ENCODE results near the gene MTCL1. TPM values are rescaled to one million over a fixed set of nuclear protein-coding genes. Genes with fewer than 3 reads are reported as not detected.

MTCL1 gene
- total and polyA plus RNA-seq, 10 of the 15 experiments (the other 5 are each of a cell fraction or from before 2014, with no cell fraction given), result 0.03 to 0.36 (median 0.13) TPM; not detected in 4

GRCh38 chr18:8801263-8801901 lies 96.0 kb downstream of the MTCL1 start:
- no peaks in the 10 kb centered on the region for H3K36me3 ChIP-seq (ENCODE audit: control insufficient read depth in 2 of 2, insufficient read depth in 2 of 2, low read length in 1 of 2)
- no peaks in the 10 kb centered on the region for H3K27me3 ChIP-seq (replicated peaks in 1 of 2; ENCODE audit: control insufficient read depth in 2 of 2, insufficient read depth in 2 of 2, low read length in 1 of 2)
- no peak overlapping the region for H3K9ac ChIP-seq (ENCODE audit: control insufficient read depth, insufficient read depth, low read length)
- SMC1A ChIA-PET (ENCODE audit: uncharacterized antibody, unreplicated experiment), result interaction anchor here (1.0 kb wide), 1 partner anchor 183 kb away, joined by 3 read pairs; no protein-coding TSS in a partner anchor
- no peak overlapping the region for H3K27ac ChIP-seq (ENCODE audit: control insufficient read depth, insufficient read depth)
- H3K4me2 ChIP-seq (ENCODE audit: control insufficient read depth, insufficient read depth), result no peak overlapping the region
- no TSS peak for BruUV-seq (replicated peaks)
- ATAC-seq (no peak), DNase-seq (ENCODE audit: low read depth, low spot score) (no peak), FAIRE-seq (no peak)
- no peaks in the 10 kb centered on the region for H3K79me2 ChIP-seq (ENCODE audit: control insufficient read depth, insufficient read depth, low read length)
- in situ Hi-C loops (cut with MboI), result no loop called here
- no peaks in the 10 kb centered on the region for H3K4me1 ChIP-seq (ENCODE audit: control insufficient read depth, insufficient read depth, low read length)
- no peak overlapping the region for H3K4me3 ChIP-seq
- WGBS (ENCODE audit: insufficient coverage, insufficient replicate concordance, low lambda C conversion rate, missing lambda C conversion rate), result 41% methylated on average over 9 of the region's 9 CpGs
- H4K20me1 ChIP-seq (ENCODE audit: control insufficient read depth, insufficient read depth), result no peaks in the 10 kb centered on the region
- no peaks in the 10 kb centered on the region for H3K9me3 ChIP-seq (replicated peaks; ENCODE audit: control insufficient read depth, insufficient read depth, low read length)
- POLR2A ChIA-PET, result no interaction called here
- no peak overlapping the region for H2AFZ ChIP-seq (ENCODE audit: control insufficient read depth, low read depth, low read length)
- CTCF ChIA-PET, result interaction anchor here (0.9 kb wide), 1 partner anchor 13 kb away, joined by 3 read pairs; no protein-coding TSS in a partner anchor
- RAD21 ChIA-PET (ENCODE audit: unreplicated experiment), result no interaction called here
- intact Hi-C loops (cut with micrococcal nuclease; ENCODE audit: unreplicated experiment), result no loop called here
- TF ChIP-seq NBN (IDR thresholded peaks at IDR 0.05) (no peak), TCF3 (IDR thresholded peaks at IDR 0.05; ENCODE audit: borderline replicate concordance, insufficient read depth, low read depth, low read length) (no peak), ZNF384 (IDR thresholded peaks at IDR 0.05; ENCODE audit: borderline replicate concordance, low read depth, low read length) (no peak), NFIC (IDR thresholded peaks at IDR 0.05; ENCODE audit: low read depth, low read length) (no peak), ZBTB11 (CRISPR knock-in tag; IDR thresholded peaks at IDR 0.05) (no peak), BCL11A (IDR thresholded peaks at IDR 0.05; ENCODE audit: low read depth, low read length) (no peak), GATAD2B (conservative IDR thresholded peaks at IDR 0.05; ENCODE audit: low read depth) (no peak), CUX1 (IDR thresholded peaks at IDR 0.05; ENCODE audit: insufficient replicate concordance, low read depth, low read length) (no peak), EED (IDR thresholded peaks at IDR 0.05; ENCODE audit: low read depth) (no peak), FOS (IDR thresholded peaks at IDR 0.05; ENCODE audit: borderline replicate concordance, extremely low read depth, insufficient read length) (no peak), STAT3 (IDR thresholded peaks at IDR 0.05; ENCODE audit: low read depth, low read length) (no peak), RCOR1 (conservative IDR thresholded peaks at IDR 0.05; ENCODE audit: low read depth, low read length) (no peak)
- TF ChIP-seq, protein P1, sequence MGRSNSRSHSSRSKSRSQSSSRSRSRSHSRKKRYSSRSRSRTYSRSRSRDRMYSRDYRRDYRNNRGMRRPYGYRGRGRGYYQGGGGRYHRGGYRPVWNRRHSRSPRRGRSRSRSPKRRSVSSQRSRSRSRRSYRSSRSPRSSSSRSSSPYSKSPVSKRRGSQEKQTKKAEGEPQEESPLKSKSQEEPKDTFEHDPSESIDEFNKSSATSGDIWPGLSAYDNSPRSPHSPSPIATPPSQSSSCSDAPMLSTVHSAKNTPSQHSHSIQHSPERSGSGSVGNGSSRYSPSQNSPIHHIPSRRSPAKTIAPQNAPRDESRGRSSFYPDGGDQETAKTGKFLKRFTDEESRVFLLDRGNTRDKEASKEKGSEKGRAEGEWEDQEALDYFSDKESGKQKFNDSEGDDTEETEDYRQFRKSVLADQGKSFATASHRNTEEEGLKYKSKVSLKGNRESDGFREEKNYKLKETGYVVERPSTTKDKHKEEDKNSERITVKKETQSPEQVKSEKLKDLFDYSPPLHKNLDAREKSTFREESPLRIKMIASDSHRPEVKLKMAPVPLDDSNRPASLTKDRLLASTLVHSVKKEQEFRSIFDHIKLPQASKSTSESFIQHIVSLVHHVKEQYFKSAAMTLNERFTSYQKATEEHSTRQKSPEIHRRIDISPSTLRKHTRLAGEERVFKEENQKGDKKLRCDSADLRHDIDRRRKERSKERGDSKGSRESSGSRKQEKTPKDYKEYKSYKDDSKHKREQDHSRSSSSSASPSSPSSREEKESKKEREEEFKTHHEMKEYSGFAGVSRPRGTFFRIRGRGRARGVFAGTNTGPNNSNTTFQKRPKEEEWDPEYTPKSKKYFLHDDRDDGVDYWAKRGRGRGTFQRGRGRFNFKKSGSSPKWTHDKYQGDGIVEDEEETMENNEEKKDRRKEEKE (IDR thresholded peaks at IDR 0.05), result no peak

All from GM12878 (cell line).